ENCODE data around the gene SULT1B1. TPM values are rescaled to one million over a fixed set of nuclear protein-coding genes. Genes with fewer than 3 reads are reported as not detected.

SULT1B1 gene
- total RNA-seq, 1 experiment from 2014 or later: 0.04 TPM

- TF ChIP-seq FOXK1 (CRISPR knock-in tag; IDR thresholded peaks at IDR 0.05) (no peak), CBFB (CRISPR knock-in tag; IDR thresholded peaks at IDR 0.05; ENCODE audit: low read depth) (no peak)
Observed at GRCh38 chr4:69738872-69739271, 21.5 kb downstream of the SULT1B1 start (continued).

DNA sequence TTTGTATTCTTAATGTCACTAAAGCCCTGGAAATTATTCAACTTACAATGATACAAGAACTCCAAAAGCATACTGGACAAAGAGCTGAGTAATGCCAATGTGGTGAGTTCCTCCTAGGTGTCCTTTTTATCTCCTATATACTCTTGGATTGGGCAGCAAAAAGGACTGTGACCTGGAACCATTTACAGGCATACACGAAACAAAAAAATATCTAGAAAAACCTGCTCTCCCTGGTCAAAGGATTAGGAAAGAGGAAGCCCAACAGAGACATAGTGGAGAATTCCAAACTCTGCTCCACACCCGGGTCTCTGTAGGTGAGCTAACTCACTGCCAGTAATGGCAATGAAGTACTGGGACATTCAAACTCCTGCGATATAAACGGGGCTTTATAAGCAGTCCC lies 25.3 kb downstream of the SULT1B1 start:
- Mint-ChIP-seq H3K4me3 (no peak overlapping the region), H3K9me3 (peaks cover 23% of the 10 kb centered on the region), H3K4me1 (no peaks in the 10 kb centered on the region), H3K27me3 (ENCODE audit: low read depth) (no peaks in the 10 kb centered on the region), H3K36me3 (peaks cover 18% of the 10 kb centered on the region), H3K27ac (no peak overlapping the region)
- CTCF ChIA-PET: no interaction called here
- no peak for DNase-seq (ENCODE audit: low spot score)
- ATAC-seq: no peak
- POLR2A ChIA-PET: no interaction called here
- TF ChIP-seq NR3C1 (CRISPR knock-in tag; conservative IDR thresholded peaks at IDR 0.05; ENCODE audit: low read depth) (no peak), HMGA2 (CRISPR knock-in tag; IDR thresholded peaks at IDR 0.05) (no peak), CREB1 (CRISPR knock-in tag; IDR thresholded peaks at IDR 0.05) (no peak), ZSCAN18 (CRISPR knock-in tag; IDR thresholded peaks at IDR 0.05) (no peak), ZNF416 (CRISPR knock-in tag; IDR thresholded peaks at IDR 0.05) (no peak), ZNF121 (CRISPR knock-in tag; IDR thresholded peaks at IDR 0.05) (no peak), JAZF1 (CRISPR knock-in tag; IDR thresholded peaks at IDR 0.05) (no peak), ZNF512 (CRISPR knock-in tag; IDR thresholded peaks at IDR 0.05; ENCODE audit: borderline replicate concordance) (no peak), ZNF396 (CRISPR knock-in tag; IDR thresholded peaks at IDR 0.05; ENCODE audit: borderline replicate concordance) (no peak)
- TF ChIP-seq, protein P1, sequence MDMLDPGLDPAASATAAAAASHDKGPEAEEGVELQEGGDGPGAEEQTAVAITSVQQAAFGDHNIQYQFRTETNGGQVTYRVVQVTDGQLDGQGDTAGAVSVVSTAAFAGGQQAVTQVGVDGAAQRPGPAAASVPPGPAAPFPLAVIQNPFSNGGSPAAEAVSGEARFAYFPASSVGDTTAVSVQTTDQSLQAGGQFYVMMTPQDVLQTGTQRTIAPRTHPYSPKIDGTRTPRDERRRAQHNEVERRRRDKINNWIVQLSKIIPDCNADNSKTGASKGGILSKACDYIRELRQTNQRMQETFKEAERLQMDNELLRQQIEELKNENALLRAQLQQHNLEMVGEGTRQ (CRISPR knock-in tag; IDR thresholded peaks at IDR 0.05): no peak
- TF ChIP-seq, protein P2, sequence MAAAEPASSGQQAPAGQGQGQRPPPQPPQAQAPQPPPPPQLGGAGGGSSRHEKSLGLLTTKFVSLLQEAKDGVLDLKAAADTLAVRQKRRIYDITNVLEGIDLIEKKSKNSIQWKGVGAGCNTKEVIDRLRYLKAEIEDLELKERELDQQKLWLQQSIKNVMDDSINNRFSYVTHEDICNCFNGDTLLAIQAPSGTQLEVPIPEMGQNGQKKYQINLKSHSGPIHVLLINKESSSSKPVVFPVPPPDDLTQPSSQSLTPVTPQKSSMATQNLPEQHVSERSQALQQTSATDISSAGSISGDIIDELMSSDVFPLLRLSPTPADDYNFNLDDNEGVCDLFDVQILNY (CRISPR knock-in tag; IDR thresholded peaks at IDR 0.05): no peak
- TF ChIP-seq, protein P3, sequence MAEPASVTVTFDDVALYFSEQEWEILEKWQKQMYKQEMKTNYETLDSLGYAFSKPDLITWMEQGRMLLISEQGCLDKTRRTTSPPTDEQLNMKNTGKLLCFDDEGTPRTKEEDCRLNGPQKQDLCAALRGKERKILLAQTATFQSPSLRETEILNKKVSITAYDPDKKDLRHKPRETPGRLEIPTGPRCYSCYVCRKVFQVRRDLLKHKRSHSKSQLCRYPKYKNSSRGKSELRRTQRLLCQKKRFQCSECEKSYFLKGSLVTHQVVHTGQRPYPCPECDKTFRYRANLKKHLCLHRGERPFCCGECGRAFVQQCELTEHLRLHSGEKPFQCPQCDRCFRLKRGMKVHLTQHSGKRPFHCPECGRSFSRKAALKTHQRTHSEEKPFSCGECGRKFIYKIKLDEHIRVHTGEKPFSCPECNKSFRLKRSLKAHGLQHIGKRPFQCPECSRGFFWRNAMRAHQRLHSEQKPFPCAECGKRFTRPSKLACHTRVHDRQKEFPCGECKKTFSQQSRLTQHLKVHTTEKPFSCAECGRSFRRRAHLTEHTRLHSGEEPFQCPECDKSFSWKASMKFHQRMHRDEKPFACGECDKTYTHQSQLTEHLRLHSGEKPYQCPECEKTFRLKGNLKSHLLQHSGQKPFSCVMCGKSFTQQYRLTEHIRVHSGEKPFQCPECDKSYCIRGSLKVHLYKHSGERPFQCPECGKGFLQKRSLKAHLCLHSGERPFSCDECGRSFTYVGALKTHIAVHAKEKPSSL (CRISPR knock-in tag; conservative IDR thresholded peaks at IDR 0.05): no peak
- TF ChIP-seq, protein P4, sequence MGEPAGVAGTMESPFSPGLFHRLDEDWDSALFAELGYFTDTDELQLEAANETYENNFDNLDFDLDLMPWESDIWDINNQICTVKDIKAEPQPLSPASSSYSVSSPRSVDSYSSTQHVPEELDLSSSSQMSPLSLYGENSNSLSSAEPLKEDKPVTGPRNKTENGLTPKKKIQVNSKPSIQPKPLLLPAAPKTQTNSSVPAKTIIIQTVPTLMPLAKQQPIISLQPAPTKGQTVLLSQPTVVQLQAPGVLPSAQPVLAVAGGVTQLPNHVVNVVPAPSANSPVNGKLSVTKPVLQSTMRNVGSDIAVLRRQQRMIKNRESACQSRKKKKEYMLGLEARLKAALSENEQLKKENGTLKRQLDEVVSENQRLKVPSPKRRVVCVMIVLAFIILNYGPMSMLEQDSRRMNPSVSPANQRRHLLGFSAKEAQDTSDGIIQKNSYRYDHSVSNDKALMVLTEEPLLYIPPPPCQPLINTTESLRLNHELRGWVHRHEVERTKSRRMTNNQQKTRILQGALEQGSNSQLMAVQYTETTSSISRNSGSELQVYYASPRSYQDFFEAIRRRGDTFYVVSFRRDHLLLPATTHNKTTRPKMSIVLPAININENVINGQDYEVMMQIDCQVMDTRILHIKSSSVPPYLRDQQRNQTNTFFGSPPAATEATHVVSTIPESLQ (CRISPR knock-in tag; IDR thresholded peaks at IDR 0.05): no peak

DNA sequence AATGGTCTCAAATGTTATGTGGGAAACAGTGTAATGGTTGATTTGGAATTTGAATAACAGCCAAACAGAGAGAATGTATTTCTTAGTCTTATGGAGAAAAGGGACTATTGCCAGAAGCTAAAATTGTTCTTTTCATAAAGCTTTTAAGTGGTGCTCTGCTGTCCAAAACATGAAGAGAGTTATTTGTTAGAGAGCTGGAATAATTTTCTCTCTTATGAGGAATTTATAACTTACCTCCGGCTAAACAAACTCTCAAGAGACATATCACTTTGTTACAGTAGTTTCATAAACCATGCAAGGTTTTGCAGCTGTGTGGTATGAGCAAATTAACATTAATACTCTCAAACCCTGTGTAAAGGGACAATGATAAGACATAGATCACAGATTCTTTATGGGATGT lies 28.6 kb downstream of the SULT1B1 start:
- DNase-seq (ENCODE audit: low spot score): no peak
- Mint-ChIP-seq H3K4me1 (no peaks in the 10 kb centered on the region), H3K27me3 (ENCODE audit: low read depth) (no peaks in the 10 kb centered on the region), H3K27ac (no peak overlapping the region), H3K4me3 (no peak overlapping the region), H3K9me3 (0 out of 2 replicates have a peak, but pooled peaks cover 3% of the 10 kb centered on the region), H3K36me3 (no peaks in the 10 kb centered on the region)
- ChIA-PET POLR2A (no interaction called here), CTCF (interaction anchor here (0.8 kb wide), 1 partner anchor 92 kb away, joined by 3 read pairs; no protein-coding TSS in a partner anchor)
- ATAC-seq: no peak
- TF ChIP-seq ATF2 (CRISPR knock-in tag; IDR thresholded peaks at IDR 0.05; ENCODE audit: borderline replicate concordance, low read depth): no peak
- no peak for TF ChIP-seq CDX4 (CRISPR knock-in tag; IDR thresholded peaks at IDR 0.05; ENCODE audit: borderline replicate concordance)
- no peak for TF ChIP-seq ZNF281 (CRISPR knock-in tag; IDR thresholded peaks at IDR 0.05)

Measured in WTC11 (cell line).